ENCODE measurements around the gene KRT28. TPM values are rescaled to one million over a fixed set of nuclear protein-coding genes. Genes with fewer than 3 reads are reported as not detected.
"Not testable (repeated sequence)": the region's sequence is repeated elsewhere in the genome, so short reads cannot be mapped to it uniquely, and the experiment has no call there.

KRT28 gene
- total RNA-seq, 1 donor from 2014 or later: not detected

DNA sequence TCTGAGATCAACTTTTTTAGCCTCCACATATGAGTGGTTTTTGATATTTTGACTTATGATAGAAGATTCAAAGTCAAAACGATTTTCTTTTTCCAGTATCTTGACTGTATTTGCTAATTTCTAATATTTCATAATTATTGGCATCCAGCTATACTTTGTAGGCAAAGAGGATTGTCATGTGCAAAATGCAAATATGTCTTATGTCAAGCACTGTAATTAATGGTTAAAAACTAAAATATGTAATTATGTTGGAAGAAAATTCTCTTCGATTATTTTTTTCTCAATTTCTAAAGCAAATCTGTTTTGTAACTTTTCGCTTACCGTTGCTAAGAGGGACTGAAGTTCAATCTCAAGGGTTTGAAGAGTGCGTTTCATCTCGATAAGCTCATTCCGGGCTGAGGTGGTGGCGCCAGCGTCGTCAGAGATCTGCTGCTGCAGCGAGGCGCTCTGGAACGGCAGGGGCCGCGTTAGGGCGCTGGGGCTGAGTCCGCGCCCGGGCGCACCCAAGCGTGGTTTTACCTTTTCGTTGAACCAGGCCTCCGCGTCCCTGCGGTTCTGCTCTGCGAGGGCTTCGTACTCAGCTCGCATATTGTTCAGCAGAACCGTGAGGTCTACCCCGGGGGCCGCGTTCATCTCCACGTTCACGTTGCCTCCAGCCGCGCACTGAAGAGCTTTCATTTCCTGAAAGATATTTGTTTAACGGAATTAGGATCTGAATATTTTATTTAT lies 20.4 kb downstream of the KRT28 start:
- DNase-seq (ENCODE audit: low spot score) (no peak), ATAC-seq (no peak)

GRCh38 chr17:40778461-40778860 lies 21.3 kb downstream of the KRT28 start:
- ATAC-seq: no peak
- no peak for DNase-seq (ENCODE audit: low spot score)

- no peak for DNase-seq (ENCODE audit: low spot score)
- ATAC-seq: no peak
Observed at GRCh38 chr17:40777971-40778370, 21.8 kb downstream of the KRT28 start.

GRCh38 chr17:40777459-40777858 lies 22.3 kb downstream of the KRT28 start:
- no peak for DNase-seq (ENCODE audit: low spot score)
- ATAC-seq: no peak

- DNase-seq (ENCODE audit: low spot score) (no peak), ATAC-seq (no peak)
Observed at GRCh38 chr17:40775945-40776344, 23.8 kb downstream of the KRT28 start.

GRCh38 chr17:40772101-40772500 lies 27.7 kb downstream of the KRT28 start, which contains the start of gene KRT26:
Gene KRT26 (minus strand): TSS chr17:40772201. CDS start chr17:40772113, 88 bp downstream.
- no peak for ATAC-seq

GRCh38 chr17:40765657-40766056 lies 34.1 kb downstream of the KRT28 start:
- ATAC-seq: no peak

More at GRCh38 chr17:40772101-40772500, 27.7 kb downstream of the KRT28 start, which contains the start of gene KRT26:
- DNase-seq (ENCODE audit: low spot score): no peak

DNA sequence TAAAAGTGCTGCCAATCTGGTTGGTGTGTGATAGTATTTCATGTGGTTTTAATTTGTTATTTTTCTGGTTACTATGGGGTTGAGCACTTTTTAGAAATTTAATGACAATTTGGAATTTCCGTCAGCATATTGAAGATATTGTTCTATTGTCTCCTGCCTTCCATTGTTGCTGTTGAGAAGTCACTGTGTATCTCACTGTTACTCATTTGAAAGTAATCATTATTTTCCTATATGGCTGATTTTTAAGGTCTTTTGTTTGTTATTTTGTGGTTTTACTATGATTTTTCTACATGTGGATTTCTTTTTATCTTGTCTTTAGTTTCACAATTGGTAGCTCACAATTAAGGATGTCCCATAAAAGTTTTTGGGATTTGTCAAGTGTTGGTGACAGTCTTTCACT lies 36.0 kb downstream of the KRT28 start:
- DNase-seq (ENCODE audit: low spot score): no peak
- no peak for ATAC-seq

More at GRCh38 chr17:40765657-40766056, 34.1 kb downstream of the KRT28 start:
- DNase-seq (ENCODE audit: low spot score): no peak

- DNase-seq (ENCODE audit: low spot score): no peak
Observed at GRCh38 chr17:40760105-40761016, 39.4 kb downstream of the KRT28 start.

DNA sequence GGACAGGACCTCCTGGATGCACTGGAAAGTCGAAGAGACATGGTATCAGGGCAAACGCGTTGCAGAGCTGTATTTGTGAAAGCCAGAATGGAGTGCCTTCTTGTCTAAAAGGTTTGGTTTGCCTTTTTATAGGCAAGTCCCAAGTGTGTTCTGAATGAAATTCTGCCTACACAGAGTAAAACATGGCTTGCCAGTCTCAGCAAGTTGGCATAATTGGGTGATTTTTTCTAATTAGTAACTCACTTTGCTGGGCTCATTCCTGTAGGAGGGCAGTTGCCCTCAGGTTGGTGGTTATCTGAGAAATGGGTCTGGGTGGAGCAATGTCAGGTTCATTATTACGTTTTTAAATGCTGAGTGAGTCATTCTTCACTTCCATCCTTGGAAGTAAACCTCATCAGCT lies 44.5 kb downstream of the KRT28 start, which contains the start of gene KRT25:
Gene KRT25, minus strand, starts transcription at position 101 of the 400 bp plus-strand sequence. Its CDS starts 60 bp downstream, at position 41.
- ATAC-seq (no peak), DNase-seq (ENCODE audit: low spot score) (no peak)

More at GRCh38 chr17:40760105-40761016, 39.4 kb downstream of the KRT28 start:
- ATAC-seq: no peak

DNA sequence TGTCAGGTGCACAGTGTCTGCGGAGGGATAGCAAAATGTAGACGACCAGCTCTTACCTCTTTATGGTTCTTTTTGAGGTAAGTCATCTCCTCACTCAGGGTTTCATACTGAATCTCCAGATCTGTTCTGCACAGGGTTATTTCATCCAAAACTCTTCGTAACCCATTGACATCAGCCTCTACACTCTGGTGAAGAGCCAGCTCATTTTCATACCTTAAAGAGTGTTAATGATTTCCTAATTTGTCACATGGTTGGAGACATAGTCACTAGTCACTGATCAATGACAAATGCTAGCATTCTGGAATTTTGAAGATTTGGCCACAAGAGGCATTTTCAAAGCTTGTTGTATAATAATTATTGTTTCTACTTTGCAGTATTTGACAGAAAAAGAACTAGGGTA lies 46.0 kb downstream of the KRT28 start:
- ATAC-seq: no peak
- no peak for DNase-seq (ENCODE audit: low spot score)

DNA sequence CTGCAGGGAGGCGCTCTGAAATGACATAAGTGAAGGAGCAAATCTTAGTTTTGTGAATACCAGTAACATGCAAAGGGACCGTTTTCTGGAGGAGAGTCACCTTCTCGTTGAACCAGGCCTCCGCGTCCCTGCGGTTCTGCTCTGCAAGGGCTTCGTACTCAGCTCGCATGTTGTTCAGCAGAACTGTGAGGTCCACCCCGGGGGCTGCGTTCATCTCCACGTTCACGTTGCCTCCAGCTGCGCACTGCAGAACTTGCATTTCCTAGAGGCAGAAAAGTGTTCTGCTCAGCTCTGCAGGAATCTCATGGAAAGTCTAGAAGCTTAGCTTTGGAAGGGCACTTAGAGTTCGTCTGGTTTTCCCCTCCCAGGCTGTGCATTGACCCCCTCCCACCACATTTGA lies 48.7 kb downstream of the KRT28 start:
- ATAC-seq (no peak), DNase-seq (ENCODE audit: low spot score) (no peak)

GRCh38 chr17:40750391-40750790 lies 49.4 kb downstream of the KRT28 start:
- DNase-seq (ENCODE audit: low spot score) (no peak), ATAC-seq (no peak)

GRCh38 chr17:40748666-40749065 lies 51.1 kb downstream of the KRT28 start:
- DNase-seq (ENCODE audit: low spot score); ATAC-seq: not testable (repeated sequence)

Other genes with a start within 250 kb of the KRT28 start
- gene CCR7, start 234.5 kb downstream of the KRT28 start, total RNA-seq: 0.75 TPM
- gene SMARCE1, start 152.1 kb downstream of the KRT28 start, total RNA-seq: 28.3 TPM
- gene KRT222, start 134.8 kb downstream of the KRT28 start, total RNA-seq: 2.4 TPM
- gene KRT24, start 96.2 kb downstream of the KRT28 start, total RNA-seq: not detected
- not detected for gene KRT25, start 44.6 kb downstream of the KRT28 start, total RNA-seq
- gene KRT26, start 27.8 kb downstream of the KRT28 start, total RNA-seq: not detected
- not detected for gene KRT27, start 17.4 kb downstream of the KRT28 start, total RNA-seq
- 12.2 TPM for gene KRT10, start 22.7 kb upstream of the KRT28 start, total RNA-seq
- not detected for gene KRT12, start 67.3 kb upstream of the KRT28 start, total RNA-seq
- gene KRT20, start 85.3 kb upstream of the KRT28 start, total RNA-seq: 0.40 TPM
- gene KRT23, start 137.7 kb upstream of the KRT28 start, total RNA-seq: 0.13 TPM
- gene KRT39, start 167.0 kb upstream of the KRT28 start, total RNA-seq: not detected
- gene KRT40, start 184.4 kb upstream of the KRT28 start, total RNA-seq: not detected
- not detected for gene KRTAP3-3, start 194.2 kb upstream of the KRT28 start, total RNA-seq
- gene KRTAP3-2, start 199.9 kb upstream of the KRT28 start, total RNA-seq: not detected
- not detected for gene KRTAP3-1, start 209.2 kb upstream of the KRT28 start, total RNA-seq
- gene KRTAP1-5, start 227.2 kb upstream of the KRT28 start, total RNA-seq: not detected
- not detected for gene KRTAP1-4, start 230.2 kb upstream of the KRT28 start, total RNA-seq
- gene KRTAP1-3, start 234.9 kb upstream of the KRT28 start, total RNA-seq: not detected
- not detected for gene KRTAP1-1, start 241.5 kb upstream of the KRT28 start, total RNA-seq
- not detected for gene KRTAP2-1, start 247.4 kb upstream of the KRT28 start, total RNA-seq

Data from left lobe of liver (tissue), 2 donors.